IPS-20b (cell line): ENCODE results near the gene TXNDC5.

Source experiments
- H3K27ac ChIP-seq: one replicate; pipeline ENCODE4 v1.5.1; 2013; ENCODE audit warnings: low read length
- H3K27me3 ChIP-seq: 2 replicates; pipeline ENCODE4 v1.6.1; 2013; ENCODE audit warnings: mild to moderate bottlenecking, low read length, inconsistent platforms; ENCODE audit not compliant: insufficient read depth
- H3K36me3 ChIP-seq: 2 replicates; pipeline ENCODE4 v1.6.1; 2013; ENCODE audit warnings: low read depth, mild to moderate bottlenecking, inconsistent platforms, low read length, moderate library complexity; ENCODE audit not compliant: insufficient read depth
- H3K4me1 ChIP-seq: 2 replicates; pipeline ENCODE4 v1.6.1; 2013; ENCODE audit warnings: mild to moderate bottlenecking, control low read depth, inconsistent platforms, low read length, moderate library complexity; ENCODE audit not compliant: insufficient read depth
- H3K4me3 ChIP-seq: 2 replicates; pipeline ENCODE4 v1.5.1; 2013; ENCODE audit warnings: mild to moderate bottlenecking, low read length, inconsistent platforms
- H3K9ac ChIP-seq: 2 replicates; pipeline ENCODE4 v1.6.1; 2013; ENCODE audit warnings: low read depth, mild to moderate bottlenecking, inconsistent platforms, low read length, moderate library complexity
- H3K9me3 ChIP-seq: 2 replicates; pipeline ENCODE4 v1.6.1; 2013; ENCODE audit warnings: mild to moderate bottlenecking, low read depth, low read length, inconsistent platforms; ENCODE audit not compliant: insufficient read depth

TXNDC5 gene

DNA sequence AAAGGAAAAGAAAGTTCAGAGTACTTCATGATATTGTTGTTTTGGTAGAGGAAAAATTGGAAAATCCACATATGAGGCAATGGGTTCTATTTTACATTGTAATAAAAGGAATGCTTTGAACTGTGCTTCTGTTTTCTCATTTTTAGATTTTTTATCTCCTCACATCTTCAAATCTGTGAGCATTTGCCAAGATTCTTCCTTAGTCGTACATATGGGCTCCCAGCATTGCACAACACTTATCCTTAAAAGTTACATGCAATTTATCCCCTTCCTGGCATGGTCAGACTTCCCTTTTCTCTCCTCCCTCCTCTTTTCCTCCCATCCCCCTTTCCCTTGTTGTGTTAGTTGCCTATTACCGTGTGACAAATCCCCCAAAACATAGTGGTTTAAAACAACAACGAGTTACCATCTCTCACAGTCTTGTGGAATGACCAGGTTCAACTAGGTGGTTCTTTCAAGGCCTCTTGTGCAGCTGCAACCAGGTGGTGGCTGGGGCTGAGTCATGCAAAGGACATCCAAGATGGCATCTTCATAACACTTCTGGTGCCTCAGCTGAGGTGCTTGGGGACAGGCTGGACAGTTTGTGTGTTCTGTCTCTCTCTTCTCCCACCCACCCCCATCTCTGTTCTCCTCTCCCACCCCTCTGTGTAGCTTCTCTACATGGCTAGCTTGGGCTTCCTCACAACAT lies 68.7 kb downstream of the TXNDC5 start:
- Histone ChIP-seq H3K4me1 (peaks cover 9% of the 10 kb centered on the region; the same call in 1 of the 2 replicates), H3K9me3 (no peaks in the 10 kb centered on the region), H3K27me3 (no peaks in the 10 kb centered on the region), H3K27ac (no peak overlapping the region), H3K36me3 (no peaks in the 10 kb centered on the region), H3K9ac (no peak overlapping the region), H3K4me3 (no peak overlapping the region)

DNA sequence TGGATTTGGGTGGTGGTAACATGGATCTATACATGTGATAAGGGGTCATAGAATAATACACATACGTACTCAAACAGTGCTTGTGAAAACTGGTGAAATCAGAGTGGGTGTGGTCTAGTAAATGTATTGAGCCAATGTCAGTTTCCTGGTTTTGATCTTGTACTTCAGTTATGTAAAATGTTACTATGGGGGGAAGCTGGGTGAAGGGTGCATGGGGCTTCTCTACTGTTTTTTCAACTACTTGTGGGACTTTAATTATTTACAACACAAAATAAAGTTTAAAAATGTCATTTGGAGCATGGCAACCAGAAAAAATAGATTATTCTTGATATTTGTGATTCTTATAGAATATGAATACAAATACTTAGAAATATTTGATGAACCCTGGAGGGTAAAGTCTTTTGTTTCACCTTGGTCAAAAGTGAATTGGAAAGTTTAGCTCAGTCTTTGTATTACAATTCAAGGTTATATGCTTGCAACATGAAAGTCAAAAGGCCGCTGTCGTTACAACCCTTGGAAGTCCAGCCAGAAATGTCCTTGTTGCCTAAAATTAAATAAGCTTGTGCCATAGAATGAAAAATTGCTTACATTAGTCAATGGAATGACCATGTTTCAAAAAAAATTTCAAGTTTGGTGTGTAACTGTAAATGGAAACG lies 74.1 kb downstream of the TXNDC5 start:
- Histone ChIP-seq H3K9ac (no peak overlapping the region), H3K9me3 (no peaks in the 10 kb centered on the region), H3K27ac (no peak overlapping the region), H3K36me3 (no peaks in the 10 kb centered on the region), H3K4me1 (peaks cover 9% of the 10 kb centered on the region; the same call in 1 of the 2 replicates), H3K27me3 (no peaks in the 10 kb centered on the region), H3K4me3 (no peak overlapping the region)

DNA sequence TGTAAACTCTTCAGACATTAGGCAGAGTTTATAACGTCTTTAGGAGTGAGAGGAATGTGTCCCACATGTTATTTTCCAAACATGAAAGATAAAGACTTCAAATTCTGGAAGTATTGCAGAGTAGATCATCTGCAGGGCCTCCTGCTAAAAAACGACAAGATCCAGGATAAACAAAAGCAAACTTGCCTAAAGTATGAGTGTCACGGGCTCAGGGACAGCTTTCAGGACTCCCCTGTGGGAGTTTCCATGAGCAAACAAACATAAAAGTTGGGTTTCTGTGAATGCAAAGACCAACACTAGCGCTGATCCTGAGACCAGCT lies 76.9 kb downstream of the TXNDC5 start:
- Histone ChIP-seq H3K36me3 (no peaks in the 10 kb centered on the region), H3K9me3 (no peaks in the 10 kb centered on the region), H3K27me3 (no peaks in the 10 kb centered on the region), H3K27ac (no peak overlapping the region), H3K9ac (no peak overlapping the region), H3K4me1 (no peaks in the 10 kb centered on the region), H3K4me3 (no peak overlapping the region)

DNA sequence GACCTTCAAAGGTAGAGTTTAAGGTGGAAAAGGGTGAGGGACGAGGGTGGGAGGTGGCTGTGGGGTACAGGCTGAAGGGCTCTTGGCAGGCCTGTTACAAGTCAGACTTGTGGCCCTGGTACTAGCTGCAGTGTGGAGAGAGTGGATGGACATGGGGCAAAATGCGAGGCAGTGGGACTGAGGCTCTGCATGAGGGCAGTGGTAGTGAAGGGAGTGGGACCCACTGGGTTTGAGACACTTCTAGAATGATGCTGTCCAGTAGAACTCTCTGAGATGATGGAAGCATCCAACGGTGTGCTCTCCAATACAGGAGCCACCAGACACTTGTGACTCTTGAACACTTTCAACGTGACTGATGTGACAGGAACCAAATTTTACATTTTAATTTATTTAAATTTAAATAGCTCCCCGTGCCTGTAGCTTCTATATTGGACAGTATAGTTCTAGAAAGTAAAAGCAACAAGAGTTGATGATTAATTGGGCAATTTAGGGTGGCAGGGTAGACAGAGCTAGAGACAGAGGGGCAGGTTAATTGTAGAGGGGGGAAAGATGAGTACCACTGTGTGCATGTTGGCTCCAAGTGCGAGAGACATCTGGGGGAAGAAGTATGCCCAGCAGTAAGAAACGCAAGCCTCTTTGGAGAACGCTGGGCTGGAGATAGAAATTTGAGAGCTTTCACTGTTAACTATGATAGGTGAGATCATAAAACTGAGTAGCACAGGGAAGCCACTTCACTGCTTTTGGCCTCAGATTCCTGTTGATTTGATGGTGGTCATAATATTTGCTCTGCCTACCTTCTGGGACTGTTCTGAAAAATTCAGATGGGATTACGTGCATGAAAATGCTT lies 77.5 kb downstream of the TXNDC5 start:
- Histone ChIP-seq H3K27ac (no peak overlapping the region), H3K4me1 (peaks cover 2% of the 10 kb centered on the region; the same call in 1 of the 2 replicates)

More for the DNA sequence above, 77.5 kb downstream of the TXNDC5 start:
- H3K9ac ChIP-seq: no peak overlapping the region
- H3K9me3 ChIP-seq: no peaks in the 10 kb centered on the region
- H3K27me3 ChIP-seq: no peaks in the 10 kb centered on the region
- no peaks in the 10 kb centered on the region for H3K36me3 ChIP-seq
- no peak overlapping the region for H3K4me3 ChIP-seq
